Loucy (cell line): ENCODE measurements around the gene PCDH17.

Source experiments
- H2AFZ ChIP-seq: fragments of 200-600 bp; sonication (generic); 2 replicates; pipeline ENCODE4 v1.6.0; 2016; ENCODE audit warnings: antibody characterized with exemption, mild to moderate bottlenecking, low read length, moderate library complexity
- H3F3A ChIP-seq: fragments of 200-600 bp; 2 replicates; pipeline ENCODE4 v1.6.0; 2016; ENCODE audit warnings: antibody characterized with exemption, low read depth, mild to moderate bottlenecking
- H3K27me3 ChIP-seq: fragments of 200-600 bp; sonication (generic); 2 replicates; pipeline ENCODE4 v1.6.1; 2014; ENCODE audit warnings: low read length, mild to moderate bottlenecking; ENCODE audit not compliant: insufficient read depth, poor library complexity, severe bottlenecking
- H3K36me3 ChIP-seq: fragments of 200-600 bp; sonication (generic); 2 replicates; pipeline ENCODE4 v1.6.1; 2016; ENCODE audit warnings: low read length; ENCODE audit not compliant: insufficient read depth
- H3K4me1 ChIP-seq: fragments of 200-600 bp; sonication (generic); 2 replicates; pipeline ENCODE4 v1.5.1; 2014; ENCODE audit warnings: low read length, mild to moderate bottlenecking; ENCODE audit not compliant: insufficient read depth, poor library complexity, severe bottlenecking
- H3K4me2 ChIP-seq: fragments of 200-600 bp; sonication (generic); 2 replicates; pipeline ENCODE4 v1.6.0; 2014; ENCODE audit warnings: antibody characterized with exemption, low read length, low read depth, mild to moderate bottlenecking; ENCODE audit not compliant: poor library complexity, severe bottlenecking
- H3K4me3 ChIP-seq: fragments of 200-600 bp; sonication (generic); 2 replicates; pipeline ENCODE4 v1.5.1; 2014; ENCODE audit warnings: low read length, mild to moderate bottlenecking, mixed read lengths; ENCODE audit not compliant: poor library complexity, severe bottlenecking
- H3K79me2 ChIP-seq: fragments of 200-600 bp; sonication (generic); 2 replicates; pipeline ENCODE4 v1.6.1; 2014; ENCODE audit warnings: low read length; ENCODE audit not compliant: insufficient read depth
- H3K9ac ChIP-seq: fragments of 200-600 bp; sonication (generic); 2 replicates; pipeline ENCODE4 v1.6.0; 2014; ENCODE audit warnings: mild to moderate bottlenecking, low read depth, low read length, moderate library complexity; ENCODE audit not compliant: poor library complexity, severe bottlenecking
- H3K9me2 ChIP-seq: fragments of 200-600 bp; sonication (generic); replicated peaks from 2 replicates; pipeline ENCODE4 v1.6.1; 2016; ENCODE audit warnings: low read depth, low read length, mixed read lengths
- H3K9me3 ChIP-seq: fragments of 200-600 bp; sonication (generic); 2 replicates; pipeline ENCODE4 v1.6.1; 2014; ENCODE audit warnings: mild to moderate bottlenecking, antibody characterized with exemption, low read length, low read depth; ENCODE audit not compliant: insufficient read depth
- H4K20me1 ChIP-seq: fragments of 200-600 bp; sonication (generic); 2 replicates; pipeline ENCODE4 v1.6.0; 2014; ENCODE audit warnings: antibody characterized with exemption, low read length, mild to moderate bottlenecking; ENCODE audit not compliant: insufficient read depth, poor library complexity, severe bottlenecking
- CTCF ChIP-seq: fragments of 200-600 bp; sonication (generic); conservative IDR thresholded peaks from 2 replicates; pipeline ENCODE4 v1.5.1; 2014; ENCODE audit warnings: mild to moderate bottlenecking, antibody characterized with exemption, low read length
- EZH2phosphoT487 ChIP-seq: fragments of 200-600 bp; IDR thresholded peaks from 2 replicates; pipeline ENCODE4 v1.6.1; 2018; ENCODE audit warnings: antibody characterized with exemption, mild to moderate bottlenecking, moderate library complexity, borderline replicate concordance

The PCDH17 gene

GRCh38 chr13:57640607-57641006, 9.1 kb downstream of the PCDH17 start:
- TF ChIP-seq EZH2phosphoT487, result no peak
- TF ChIP-seq CTCF, result no peak
- no peak overlapping the region for H3K4me3 ChIP-seq

GRCh38 chr13:57641051-57641450, 9.5 kb downstream of the PCDH17 start:
- no peaks in the 10 kb centered on the region for H4K20me1 ChIP-seq
- no peaks in the 10 kb centered on the region for H3K27me3 ChIP-seq
- H2AFZ ChIP-seq, result no peak overlapping the region
- no peaks in the 10 kb centered on the region for H3F3A ChIP-seq
- no peaks in the 10 kb centered on the region for H3K4me1 ChIP-seq
- no peak overlapping the region for H3K4me2 ChIP-seq
- no peaks in the 10 kb centered on the region for H3K36me3 ChIP-seq
- H3K79me2 ChIP-seq, result no peaks in the 10 kb centered on the region
- H3K9me2 ChIP-seq, result no peaks in the 10 kb centered on the region
- H3K9ac ChIP-seq, result no peak overlapping the region
- no peak for TF ChIP-seq CTCF
- no peak for TF ChIP-seq EZH2phosphoT487
- no peaks in the 10 kb centered on the region for H3K9me3 ChIP-seq
- no peak overlapping the region for H3K4me3 ChIP-seq

More at GRCh38 chr13:57640607-57641006, 9.1 kb downstream of the PCDH17 start:
- Histone ChIP-seq H3K9me3 (no peaks in the 10 kb centered on the region), H3K4me1 (no peaks in the 10 kb centered on the region), H3K36me3 (no peaks in the 10 kb centered on the region), H3K79me2 (no peaks in the 10 kb centered on the region), H3K9ac (no peak overlapping the region), H4K20me1 (no peaks in the 10 kb centered on the region), H3K4me2 (no peak overlapping the region), H3K27me3 (no peaks in the 10 kb centered on the region), H2AFZ (no peak overlapping the region), H3K9me2 (no peaks in the 10 kb centered on the region), H3F3A (no peaks in the 10 kb centered on the region)

GRCh38 chr13:57644106-57644505, 12.6 kb downstream of the PCDH17 start:
- no peak overlapping the region for H3K4me3 ChIP-seq
- no peaks in the 10 kb centered on the region for H3F3A ChIP-seq
- H3K4me2 ChIP-seq, result no peak overlapping the region
- H3K79me2 ChIP-seq, result no peaks in the 10 kb centered on the region
- no peaks in the 10 kb centered on the region for H3K9me2 ChIP-seq
- H4K20me1 ChIP-seq, result no peaks in the 10 kb centered on the region
- TF ChIP-seq EZH2phosphoT487 (no peak), CTCF (no peak)
- H3K4me1 ChIP-seq, result peaks cover 6% of the 10 kb centered on the region
- H3K9me3 ChIP-seq, result no peaks in the 10 kb centered on the region
- H2AFZ ChIP-seq, result no peak overlapping the region
- no peaks in the 10 kb centered on the region for H3K27me3 ChIP-seq
- H3K36me3 ChIP-seq, result no peaks in the 10 kb centered on the region
- H3K9ac ChIP-seq, result no peak overlapping the region
